IPS-18c (cell line): ENCODE data around the gene ANKRD11.

ENCODE experiments used
- H3K4me3 ChIP-seq: 2 replicates; pipeline ENCODE4 v1.7.0; 2013; ENCODE audit warnings: low read depth, mild to moderate bottlenecking, low read length, moderate library complexity; ENCODE audit not compliant: insufficient read depth
- H3K9me3 ChIP-seq: one replicate; pipeline ENCODE4 v1.6.1; 2013; ENCODE audit warnings: mild to moderate bottlenecking, low read length, moderate library complexity; ENCODE audit not compliant: control insufficient read depth, insufficient read depth

Gene ANKRD11

DNA sequence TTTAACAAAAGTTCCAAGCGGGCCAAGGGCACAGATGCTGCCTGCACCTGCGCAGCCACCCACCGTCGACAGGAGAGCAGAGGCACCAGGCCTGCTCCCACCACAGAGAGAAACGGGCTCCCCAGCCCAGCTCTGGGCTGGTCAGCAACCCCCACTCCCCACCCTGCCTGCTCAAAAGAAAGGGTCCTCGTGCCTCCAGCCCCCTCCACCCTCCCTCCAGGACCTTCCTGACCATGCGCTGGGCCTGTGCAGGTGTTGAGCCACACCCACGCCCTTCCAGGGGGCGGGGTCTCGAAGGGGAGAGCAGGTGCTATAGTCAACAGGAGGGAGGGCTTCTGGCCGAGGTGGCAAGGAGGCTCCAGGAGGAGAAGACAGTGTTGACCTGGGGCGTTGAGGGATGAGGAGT is 247.6 kb downstream of the ANKRD11 start:
- Histone ChIP-seq H3K9me3 (peaks cover 2% of the 10 kb centered on the region), H3K4me3 (no peak overlapping the region)

DNA sequence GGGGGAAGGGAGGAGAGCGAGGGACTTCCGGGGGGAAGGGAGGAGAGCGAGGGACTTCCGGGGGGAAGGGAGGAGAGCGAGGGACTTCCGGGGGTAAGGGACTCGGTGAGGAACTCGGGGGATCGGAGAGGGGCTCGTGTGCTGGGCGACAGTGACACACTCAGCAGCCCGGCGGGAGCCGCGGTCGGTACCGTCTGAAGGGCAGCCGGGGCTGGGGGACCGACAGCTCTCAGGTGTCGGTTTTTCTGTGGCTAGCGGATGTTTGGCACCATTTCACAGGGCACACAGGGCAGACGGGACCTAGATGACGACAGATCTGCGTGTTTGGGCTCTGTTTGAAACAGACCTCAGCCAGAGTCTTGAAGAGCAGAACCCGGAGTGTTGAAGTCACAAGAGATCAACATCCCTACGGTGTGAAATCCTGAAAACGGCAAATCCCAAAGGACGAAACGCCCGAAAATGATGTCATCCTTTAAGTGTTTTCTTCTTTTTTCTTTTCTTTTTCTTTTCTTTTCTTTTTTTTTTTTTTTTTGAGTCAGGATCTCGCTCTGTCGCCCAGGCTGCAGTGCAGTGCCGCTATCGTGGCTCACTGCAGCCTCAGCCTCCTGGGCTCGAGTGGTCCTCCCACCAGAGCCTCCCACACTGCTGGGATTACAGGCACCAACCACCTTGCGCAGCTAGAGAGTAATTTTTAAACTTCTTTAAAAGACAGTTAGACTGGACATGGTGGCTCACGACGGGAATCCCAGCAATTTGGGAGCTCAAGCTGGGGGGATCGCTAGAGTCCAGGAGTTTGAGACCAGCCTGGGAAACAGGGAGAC is 249.0 kb downstream of the ANKRD11 start:
- peaks cover 2% of the 10 kb centered on the region for H3K9me3 ChIP-seq
- peak overlapping the region; percentile 98 for H3K4me3 ChIP-seq

GRCh38 chr16:89237733-89238132 is 252.6 kb downstream of the ANKRD11 start:
- peaks cover 4% of the 10 kb centered on the region for H3K9me3 ChIP-seq
- H3K4me3 ChIP-seq, result no peak overlapping the region

DNA sequence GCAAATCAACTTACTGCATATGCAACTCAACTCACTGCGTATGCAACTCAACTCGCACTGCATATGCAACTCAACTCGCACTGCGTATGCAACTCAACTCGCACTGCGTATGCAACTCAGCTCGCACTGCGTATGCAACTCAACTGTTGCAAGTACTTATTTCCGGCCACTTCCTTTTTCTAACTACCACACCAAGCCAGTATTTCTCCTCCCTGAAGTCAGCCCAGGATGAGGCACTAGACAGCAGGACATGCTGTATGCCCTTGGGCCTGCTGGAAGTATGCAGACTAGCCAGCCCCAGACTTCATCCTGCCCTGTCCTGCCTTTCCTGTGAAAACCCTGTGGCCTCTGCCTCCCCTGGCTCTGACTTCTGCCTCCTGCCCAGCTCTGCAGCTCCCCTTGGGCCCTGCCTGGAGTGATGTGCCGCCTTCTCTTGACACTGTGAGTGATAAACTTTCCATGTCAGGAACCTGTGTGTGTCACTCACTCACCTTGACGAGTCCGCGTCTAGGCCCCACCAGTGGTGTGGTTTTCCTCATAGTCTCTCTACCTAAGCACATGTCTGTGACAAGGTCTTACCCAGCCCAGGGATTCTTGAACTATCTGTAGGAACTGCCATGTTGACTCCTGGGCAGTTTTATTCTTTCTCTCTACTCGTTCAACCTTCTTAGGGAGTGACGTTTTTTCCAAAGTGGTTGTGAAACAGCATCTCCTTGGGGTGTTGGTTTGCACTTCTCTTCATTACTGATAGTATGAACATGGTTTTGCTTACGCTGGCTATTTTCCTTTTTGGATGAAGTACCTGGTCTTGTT is 256.5 kb downstream of the ANKRD11 start:
- Histone ChIP-seq H3K4me3 (no peak overlapping the region), H3K9me3 (peaks cover 7% of the 10 kb centered on the region)

DNA sequence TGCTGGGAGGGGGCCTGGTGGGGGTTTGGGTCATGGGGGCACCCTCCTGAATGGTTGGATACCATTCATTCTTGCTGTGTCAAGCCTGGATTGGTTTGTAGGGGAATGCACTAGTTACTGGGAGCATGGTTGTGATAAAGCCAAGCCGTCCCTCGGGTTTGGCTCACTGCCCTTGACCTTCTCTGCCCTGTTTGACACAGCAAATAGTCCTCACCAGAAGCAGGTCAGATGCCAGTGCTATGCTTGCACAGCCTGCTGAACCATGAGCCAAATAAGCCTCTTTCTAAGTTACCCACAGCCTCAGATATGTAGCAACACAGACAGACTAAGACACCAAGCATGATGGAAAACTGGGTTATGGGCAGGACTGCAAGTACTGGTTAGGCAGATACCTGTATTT is 258.3 kb downstream of the ANKRD11 start:
- H3K4me3 ChIP-seq, result no peak overlapping the region
- peaks cover 7% of the 10 kb centered on the region for H3K9me3 ChIP-seq

- Histone ChIP-seq H3K9me3 (peaks cover 12% of the 10 kb centered on the region), H3K4me3 (no peak overlapping the region)
Measured at GRCh38 chr16:89230255-89230654, 260.1 kb downstream of the ANKRD11 start.

DNA sequence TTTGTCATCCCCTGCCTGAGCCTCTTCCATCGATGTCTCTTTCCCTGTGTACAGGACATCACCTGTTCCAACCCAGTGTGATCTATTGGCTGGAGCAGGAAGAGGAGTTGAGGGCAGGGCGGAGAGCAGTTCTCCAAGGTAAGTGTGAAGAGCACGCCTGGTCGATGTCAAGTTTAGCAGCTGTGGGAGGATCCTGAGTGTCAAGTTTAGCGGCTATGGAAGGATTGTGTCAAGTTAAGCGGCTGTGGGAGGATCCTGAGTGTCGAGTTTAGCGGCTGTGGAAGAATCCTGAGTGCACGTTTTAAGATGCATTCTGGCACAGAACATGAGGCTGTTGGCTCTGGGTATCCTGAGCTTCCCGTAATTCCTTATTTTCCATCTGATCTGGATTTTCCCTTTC is 265.7 kb downstream of the ANKRD11 start:
- H3K9me3 ChIP-seq, result peaks cover 9% of the 10 kb centered on the region

DNA sequence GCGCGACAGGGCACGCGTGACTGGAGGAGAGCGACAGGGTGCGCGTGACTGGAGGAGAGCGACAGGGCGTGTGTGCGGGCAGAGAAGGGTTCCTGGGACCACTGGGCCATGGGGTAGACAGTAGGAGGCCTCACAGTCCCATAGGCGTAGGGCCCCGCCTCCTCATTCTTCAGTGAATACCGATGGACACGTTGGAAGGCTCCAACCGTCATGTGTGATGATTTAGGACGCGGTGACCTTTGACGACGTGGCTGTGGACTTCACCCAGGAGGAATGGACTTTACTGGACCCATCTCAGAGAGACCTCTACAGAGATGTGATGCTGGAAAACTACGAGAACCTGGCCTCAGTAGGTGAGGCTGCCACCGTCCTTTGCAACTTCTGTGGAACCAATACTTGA is 267.4 kb downstream of the ANKRD11 start:
- H3K4me3 ChIP-seq, result no peak overlapping the region
- H3K9me3 ChIP-seq, result peaks cover 5% of the 10 kb centered on the region

More for the DNA sequence above, 265.7 kb downstream of the ANKRD11 start:
- H3K4me3 ChIP-seq, result no peak overlapping the region

DNA sequence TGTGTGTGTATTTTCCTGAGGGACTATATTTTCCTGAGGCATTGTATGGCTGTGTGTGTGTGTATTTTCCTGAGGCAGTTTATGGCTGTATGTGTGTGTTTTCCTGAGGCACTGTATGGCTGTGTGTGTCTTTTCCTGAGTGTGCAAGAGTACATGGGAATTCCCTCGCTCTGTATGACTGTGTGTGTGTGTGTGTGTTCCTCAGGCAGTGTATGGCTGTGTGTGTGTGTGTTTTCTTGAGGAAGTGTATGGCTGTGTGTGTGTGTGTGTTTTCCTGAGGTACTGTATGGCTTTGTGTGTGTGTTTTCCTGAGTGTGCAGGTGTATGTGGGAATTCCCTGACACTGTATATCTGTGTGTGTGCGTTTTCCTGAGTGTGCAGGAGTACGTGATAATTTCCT is 268.8 kb downstream of the ANKRD11 start:
- peaks cover under 1% of the 10 kb centered on the region for H3K9me3 ChIP-seq
- no peak overlapping the region for H3K4me3 ChIP-seq

GRCh38 chr16:89219365-89219764 is 271.0 kb downstream of the ANKRD11 start:
- H3K4me3 ChIP-seq, result no peak overlapping the region
- no peaks in the 10 kb centered on the region for H3K9me3 ChIP-seq
